Measurements from ENCODE around the gene VSIG4.

GRCh38 chrX:66046612-66047235, 6.8 kb upstream of the VSIG4 start:
- TF ChIP-seq, protein P1, sequence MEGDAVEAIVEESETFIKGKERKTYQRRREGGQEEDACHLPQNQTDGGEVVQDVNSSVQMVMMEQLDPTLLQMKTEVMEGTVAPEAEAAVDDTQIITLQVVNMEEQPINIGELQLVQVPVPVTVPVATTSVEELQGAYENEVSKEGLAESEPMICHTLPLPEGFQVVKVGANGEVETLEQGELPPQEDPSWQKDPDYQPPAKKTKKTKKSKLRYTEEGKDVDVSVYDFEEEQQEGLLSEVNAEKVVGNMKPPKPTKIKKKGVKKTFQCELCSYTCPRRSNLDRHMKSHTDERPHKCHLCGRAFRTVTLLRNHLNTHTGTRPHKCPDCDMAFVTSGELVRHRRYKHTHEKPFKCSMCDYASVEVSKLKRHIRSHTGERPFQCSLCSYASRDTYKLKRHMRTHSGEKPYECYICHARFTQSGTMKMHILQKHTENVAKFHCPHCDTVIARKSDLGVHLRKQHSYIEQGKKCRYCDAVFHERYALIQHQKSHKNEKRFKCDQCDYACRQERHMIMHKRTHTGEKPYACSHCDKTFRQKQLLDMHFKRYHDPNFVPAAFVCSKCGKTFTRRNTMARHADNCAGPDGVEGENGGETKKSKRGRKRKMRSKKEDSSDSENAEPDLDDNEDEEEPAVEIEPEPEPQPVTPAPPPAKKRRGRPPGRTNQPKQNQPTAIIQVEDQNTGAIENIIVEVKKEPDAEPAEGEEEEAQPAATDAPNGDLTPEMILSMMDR (tag by site-specific recombination; IDR thresholded peaks at IDR 0.05), result no peak
- TF ChIP-seq REST (tag by site-specific recombination; IDR thresholded peaks at IDR 0.05), result no peak
- no peak for TF ChIP-seq RBAK (tag by site-specific recombination; IDR thresholded peaks at IDR 0.05)
- no peak for TF ChIP-seq ZNF280D (tag by site-specific recombination; IDR thresholded peaks at IDR 0.05)
- no peak for TF ChIP-seq TCF7L2 (IDR thresholded peaks at IDR 0.05; ENCODE audit: borderline replicate concordance, low read depth, low read length)
- TF ChIP-seq ZBTB49 (tag by site-specific recombination; IDR thresholded peaks at IDR 0.05; ENCODE audit: low read depth), result no peak
- TF ChIP-seq, protein P2, sequence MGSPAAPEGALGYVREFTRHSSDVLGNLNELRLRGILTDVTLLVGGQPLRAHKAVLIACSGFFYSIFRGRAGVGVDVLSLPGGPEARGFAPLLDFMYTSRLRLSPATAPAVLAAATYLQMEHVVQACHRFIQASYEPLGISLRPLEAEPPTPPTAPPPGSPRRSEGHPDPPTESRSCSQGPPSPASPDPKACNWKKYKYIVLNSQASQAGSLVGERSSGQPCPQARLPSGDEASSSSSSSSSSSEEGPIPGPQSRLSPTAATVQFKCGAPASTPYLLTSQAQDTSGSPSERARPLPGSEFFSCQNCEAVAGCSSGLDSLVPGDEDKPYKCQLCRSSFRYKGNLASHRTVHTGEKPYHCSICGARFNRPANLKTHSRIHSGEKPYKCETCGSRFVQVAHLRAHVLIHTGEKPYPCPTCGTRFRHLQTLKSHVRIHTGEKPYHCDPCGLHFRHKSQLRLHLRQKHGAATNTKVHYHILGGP (tag by site-specific recombination; IDR thresholded peaks at IDR 0.05), result no peak
- no peak for TF ChIP-seq ZFP37 (tag by site-specific recombination; IDR thresholded peaks at IDR 0.05)
- no peak for TF ChIP-seq ZNF768 (tag by site-specific recombination; IDR thresholded peaks at IDR 0.05)
- TF ChIP-seq ZNF747 (tag by site-specific recombination; IDR thresholded peaks at IDR 0.05), result no peak
